Astrocyte (in vitro differentiated cells and primary cell): ENCODE data around the gene CDKN1C.

Experiments
- CTCF ChIP-seq: IDR thresholded peaks from 2 replicates; pipeline ENCODE4 v1.5.1; 2011; ENCODE audit warnings: low read depth, mild to moderate bottlenecking, inconsistent platforms, low read length, moderate library complexity; ENCODE audit not compliant: insufficient read depth
- EZH2 ChIP-seq: IDR thresholded peaks from 2 replicates; pipeline ENCODE4 v1.6.1; 2012; ENCODE audit warnings: mild to moderate bottlenecking, low read length, inconsistent platforms; ENCODE audit not compliant: insufficient read depth

- TF ChIP-seq CTCF (no peak), EZH2 (no peak)
Observed at GRCh38 chr11:2922655-2923054, 37.1 kb upstream of the CDKN1C start.
